DOHH2 (cell line): Measurements from ENCODE around the gene KCNIP3.

ENCODE experiments used
- H3F3A ChIP-seq: fragments of 200-600 bp; sonication (generic), shearing (Covaris generic); 2 replicates; pipeline ENCODE4 v1.6.0; 2016; ENCODE audit warnings: antibody characterized with exemption, mild to moderate bottlenecking; ENCODE audit not compliant: control insufficient read depth, insufficient read depth
- H3K27ac ChIP-seq: fragments of 200-600 bp; sonication (generic); 2 replicates; pipeline ENCODE4 v1.5.1; 2014; ENCODE audit warnings: low read depth, mild to moderate bottlenecking, low read length, moderate library complexity
- H3K27me3 ChIP-seq: fragments of 200-600 bp; sonication (generic); 2 replicates; pipeline ENCODE4 v1.6.1; 2014; ENCODE audit warnings: mild to moderate bottlenecking, low read length, mixed read lengths; ENCODE audit not compliant: control insufficient read depth
- H3K36me3 ChIP-seq: fragments of 200-600 bp; sonication (generic); 2 replicates; pipeline ENCODE4 v1.6.1; 2014; ENCODE audit warnings: mild to moderate bottlenecking, low read length, moderate library complexity, mixed read lengths; ENCODE audit not compliant: control insufficient read depth
- H3K4me1 ChIP-seq: fragments of 200-600 bp; sonication (generic); 2 replicates; pipeline ENCODE4 v1.6.1; 2014; ENCODE audit warnings: mild to moderate bottlenecking, low read length, mixed read lengths; ENCODE audit not compliant: control insufficient read depth
- H3K4me2 ChIP-seq: fragments of 200-600 bp; sonication (generic); 2 replicates; pipeline ENCODE4 v1.6.0; 2014; ENCODE audit warnings: mild to moderate bottlenecking, low read length, moderate library complexity
- H3K4me3 ChIP-seq: fragments of 200-600 bp; sonication (generic); 2 replicates; pipeline ENCODE4 v1.5.1; 2014; ENCODE audit warnings: mild to moderate bottlenecking, low read length, mixed read lengths
- H3K79me2 ChIP-seq: fragments of 200-600 bp; sonication (generic); 2 replicates; pipeline ENCODE4 v1.6.1; 2014; ENCODE audit warnings: mild to moderate bottlenecking, low read length, mixed read lengths; ENCODE audit not compliant: control insufficient read depth
- H3K9me2 ChIP-seq: fragments of 200-600 bp; sonication (generic); replicated peaks from 2 replicates; pipeline ENCODE4 v1.6.1; 2014; ENCODE audit warnings: mild to moderate bottlenecking, low read length, mixed read lengths; ENCODE audit not compliant: control insufficient read depth
- H3K9me3 ChIP-seq: fragments of 200-600 bp; sonication (generic); 2 replicates; pipeline ENCODE4 v1.6.1; 2014; ENCODE audit warnings: antibody characterized with exemption, low read length, mixed read lengths; ENCODE audit not compliant: control insufficient read depth, insufficient read depth
- H4K20me1 ChIP-seq: fragments of 200-600 bp; sonication (generic); 2 replicates; pipeline ENCODE4 v1.6.0; 2014; ENCODE audit warnings: low read depth, mild to moderate bottlenecking, antibody characterized with exemption, low read length, moderate library complexity; ENCODE audit not compliant: control insufficient read depth, insufficient read depth
- CTCF ChIP-seq: fragments of 200-600 bp; sonication (generic); IDR thresholded peaks from one replicate; pipeline ENCODE4 v1.5.1; 2014; ENCODE audit warnings: antibody characterized with exemption, mild to moderate bottlenecking, low read depth, low read length; ENCODE audit not compliant: poor library complexity, severe bottlenecking
- EZH2phosphoT487 ChIP-seq: fragments of 200-600 bp; sonication (generic); IDR thresholded peaks from 2 replicates; pipeline ENCODE4 v1.6.1; 2017; ENCODE audit warnings: borderline replicate concordance, mild to moderate bottlenecking, antibody characterized with exemption, low read length, moderate library complexity, mixed read lengths

Gene KCNIP3

GRCh38 chr2:95271381-95271971 lies 25.7 kb upstream of the KCNIP3 start:
- H3K27ac ChIP-seq = no peak overlapping the region
- no peaks in the 10 kb centered on the region for H3F3A ChIP-seq
- H3K4me3 ChIP-seq = no peak overlapping the region
- no peaks in the 10 kb centered on the region for H3K9me3 ChIP-seq
- H3K36me3 ChIP-seq = no peaks in the 10 kb centered on the region
- no peaks in the 10 kb centered on the region for H4K20me1 ChIP-seq
- no peaks in the 10 kb centered on the region for H3K27me3 ChIP-seq
- H3K4me1 ChIP-seq = no peaks in the 10 kb centered on the region
- H3K4me2 ChIP-seq = no peak overlapping the region
- TF ChIP-seq EZH2phosphoT487 = no peak
- no peaks in the 10 kb centered on the region for H3K9me2 ChIP-seq
- no peaks in the 10 kb centered on the region for H3K79me2 ChIP-seq

- TF ChIP-seq EZH2phosphoT487 (no peak), CTCF (no peak)
- Histone ChIP-seq H3K27ac (no peak overlapping the region), H4K20me1 (no peaks in the 10 kb centered on the region), H3K9me3 (no peaks in the 10 kb centered on the region), H3K9me2 (no peaks in the 10 kb centered on the region), H3K4me2 (no peak overlapping the region), H3K4me1 (no peaks in the 10 kb centered on the region), H3K27me3 (no peaks in the 10 kb centered on the region), H3K79me2 (no peaks in the 10 kb centered on the region), H3F3A (no peaks in the 10 kb centered on the region), H3K36me3 (no peaks in the 10 kb centered on the region), H3K4me3 (no peak overlapping the region)
Measured at GRCh38 chr2:95272299-95272751, 24.8 kb upstream of the KCNIP3 start.

GRCh38 chr2:95272781-95273180 lies 24.4 kb upstream of the KCNIP3 start:
- TF ChIP-seq EZH2phosphoT487 (no peak), CTCF (no peak)
- no peaks in the 10 kb centered on the region for H3K36me3 ChIP-seq
- no peaks in the 10 kb centered on the region for H3F3A ChIP-seq
- no peak overlapping the region for H3K4me3 ChIP-seq
- no peak overlapping the region for H3K27ac ChIP-seq
- no peak overlapping the region for H3K4me2 ChIP-seq
- no peaks in the 10 kb centered on the region for H4K20me1 ChIP-seq
- no peaks in the 10 kb centered on the region for H3K27me3 ChIP-seq
- H3K79me2 ChIP-seq = no peaks in the 10 kb centered on the region
- no peaks in the 10 kb centered on the region for H3K9me2 ChIP-seq
- no peaks in the 10 kb centered on the region for H3K4me1 ChIP-seq
- no peaks in the 10 kb centered on the region for H3K9me3 ChIP-seq

GRCh38 chr2:95273566-95274290 lies 23.4 kb upstream of the KCNIP3 start:
- Histone ChIP-seq H3K4me1 (no peaks in the 10 kb centered on the region), H4K20me1 (no peaks in the 10 kb centered on the region), H3K4me2 (no peak overlapping the region), H3K79me2 (no peaks in the 10 kb centered on the region), H3K9me3 (no peaks in the 10 kb centered on the region), H3K27ac (no peak overlapping the region), H3F3A (no peaks in the 10 kb centered on the region), H3K36me3 (no peaks in the 10 kb centered on the region), H3K4me3 (no peak overlapping the region), H3K9me2 (no peaks in the 10 kb centered on the region), H3K27me3 (no peaks in the 10 kb centered on the region)
- no peak for TF ChIP-seq EZH2phosphoT487
- TF ChIP-seq CTCF = no peak
